Measurements from ENCODE around the gene B4GAT1.
"Not testable (repeated sequence)": the region's sequence is repeated elsewhere in the genome, so short reads cannot be mapped to it uniquely, and the experiment has no call there.

The B4GAT1 gene

GRCh38 chr11:66311470-66311964 lies 35.9 kb downstream of the B4GAT1 start:
- Histone ChIP-seq H3K9ac (ENCODE audit: low read depth, low read length) (peak overlapping the region; percentile 50), H3K27me3 (ENCODE audit: insufficient read depth, low read length) (no peaks in the 10 kb centered on the region), H3K36me3 (ENCODE audit: insufficient read depth, low read length) (no peaks in the 10 kb centered on the region), H3K27ac (ENCODE audit: low read depth, low read length) (peak overlapping the region; percentile 54; the same call in 1 of the 2 replicates), H3K9me3 (ENCODE audit: insufficient read depth, low read depth, low read length) (no peaks in the 10 kb centered on the region), H3K4me3 (ENCODE audit: low read length) (peak overlapping the region; percentile 65), H3K4me1 (ENCODE audit: insufficient read depth, low read length) (peaks cover 12% of the 10 kb centered on the region)
- 17% methylated on average over 24 of the region's 26 CpGs for WGBS

GRCh38 chr11:66310803-66311440 lies 36.5 kb downstream of the B4GAT1 start:
- H3K36me3 ChIP-seq (ENCODE audit: insufficient read depth, low read length); H3K27me3 ChIP-seq (ENCODE audit: insufficient read depth, low read length); H3K9me3 ChIP-seq (ENCODE audit: insufficient read depth, low read depth, low read length); H3K27ac ChIP-seq (ENCODE audit: low read depth, low read length); H3K9ac ChIP-seq (ENCODE audit: low read depth, low read length); H3K4me3 ChIP-seq (ENCODE audit: low read length): not testable (repeated sequence)
- 87% methylated on average over 18 of the region's 18 CpGs for WGBS
- peaks cover 12% of the 10 kb centered on the region for H3K4me1 ChIP-seq (ENCODE audit: insufficient read depth, low read length)

GRCh38 chr11:66310324-66310723 lies 37.1 kb downstream of the B4GAT1 start:
- Histone ChIP-seq H3K36me3 (ENCODE audit: insufficient read depth, low read length) (no peaks in the 10 kb centered on the region), H3K27ac (ENCODE audit: low read depth, low read length) (no peak overlapping the region), H3K9me3 (ENCODE audit: insufficient read depth, low read depth, low read length) (no peaks in the 10 kb centered on the region), H3K4me3 (ENCODE audit: low read length) (no peak overlapping the region), H3K27me3 (ENCODE audit: insufficient read depth, low read length) (no peaks in the 10 kb centered on the region), H3K9ac (ENCODE audit: low read depth, low read length) (no peak overlapping the region), H3K4me1 (ENCODE audit: insufficient read depth, low read length) (peaks cover 12% of the 10 kb centered on the region)
- 97% methylated on average over 8 of the region's 8 CpGs for WGBS

- no peaks in the 10 kb centered on the region for H3K36me3 ChIP-seq (ENCODE audit: insufficient read depth, low read length)
- no peaks in the 10 kb centered on the region for H3K27me3 ChIP-seq (ENCODE audit: insufficient read depth, low read length)
- H3K9me3 ChIP-seq (ENCODE audit: insufficient read depth, low read depth, low read length) = no peaks in the 10 kb centered on the region
- WGBS = 92% methylated on average over 3 of the region's 3 CpGs
- peaks cover 12% of the 10 kb centered on the region for H3K4me1 ChIP-seq (ENCODE audit: insufficient read depth, low read length)
- no peak overlapping the region for H3K9ac ChIP-seq (ENCODE audit: low read depth, low read length)
- no peak overlapping the region for H3K4me3 ChIP-seq (ENCODE audit: low read length)
- no peak overlapping the region for H3K27ac ChIP-seq (ENCODE audit: low read depth, low read length)
Observed at GRCh38 chr11:66309475-66309874, 38.0 kb downstream of the B4GAT1 start.

- H3K4me1 ChIP-seq (ENCODE audit: insufficient read depth, low read length) = peaks cover under 1% of the 10 kb centered on the region; the same call in 1 of the 2 replicates
- no peak overlapping the region for H3K4me3 ChIP-seq (ENCODE audit: low read length)
- H3K9ac ChIP-seq (ENCODE audit: low read depth, low read length) = no peak overlapping the region
- no peaks in the 10 kb centered on the region for H3K36me3 ChIP-seq (ENCODE audit: insufficient read depth, low read length)
- no peaks in the 10 kb centered on the region for H3K9me3 ChIP-seq (ENCODE audit: insufficient read depth, low read depth, low read length)
- H3K27ac ChIP-seq (ENCODE audit: low read depth, low read length) = no peak overlapping the region
- 89% methylated on average over 12 of the region's 12 CpGs for WGBS
- no peaks in the 10 kb centered on the region for H3K27me3 ChIP-seq (ENCODE audit: insufficient read depth, low read length)
Observed at GRCh38 chr11:66302656-66303055, 44.8 kb downstream of the B4GAT1 start.

- no peak overlapping the region for H3K4me3 ChIP-seq (ENCODE audit: low read length)
- no peaks in the 10 kb centered on the region for H3K36me3 ChIP-seq (ENCODE audit: insufficient read depth, low read length)
- H3K27ac ChIP-seq (ENCODE audit: low read depth, low read length) = no peak overlapping the region
- peaks cover 4% of the 10 kb centered on the region; the same call in 1 of the 2 replicates for H3K4me1 ChIP-seq (ENCODE audit: insufficient read depth, low read length)
- H3K9me3 ChIP-seq (ENCODE audit: insufficient read depth, low read depth, low read length) = no peaks in the 10 kb centered on the region
- no peaks in the 10 kb centered on the region for H3K27me3 ChIP-seq (ENCODE audit: insufficient read depth, low read length)
- 95% methylated on average over 3 of the region's 3 CpGs for WGBS
- H3K9ac ChIP-seq (ENCODE audit: low read depth, low read length) = no peak overlapping the region
Observed at GRCh38 chr11:66299186-66299585, 48.2 kb downstream of the B4GAT1 start.

- Histone ChIP-seq H3K27ac (ENCODE audit: low read depth, low read length) (peak overlapping the region; percentile 40; the same call in 1 of the 2 replicates), H3K9me3 (ENCODE audit: insufficient read depth, low read depth, low read length) (no peaks in the 10 kb centered on the region), H3K36me3 (ENCODE audit: insufficient read depth, low read length) (no peaks in the 10 kb centered on the region), H3K4me1 (ENCODE audit: insufficient read depth, low read length) (peaks cover 4% of the 10 kb centered on the region; the same call in 1 of the 2 replicates), H3K27me3 (ENCODE audit: insufficient read depth, low read length) (peaks cover 8% of the 10 kb centered on the region), H3K4me3 (ENCODE audit: low read length) (no peak overlapping the region), H3K9ac (ENCODE audit: low read depth, low read length) (no peak overlapping the region)
- WGBS = 49% methylated on average over 8 of the region's 8 CpGs
Observed at GRCh38 chr11:66297610-66298009, 49.8 kb downstream of the B4GAT1 start.

All from HUES64 (cell line).